Right hindlimb (tissue), 1 donor: ENCODE results near the gene CKMT2.

ENCODE experiments used
- DNase-seq: peaks from one replicate; pipeline ENCODE4 v3.0.0-alpha.2; 2018

CKMT2 gene

GRCh38 chr5:81233080-81233634 is at the start of gene CKMT2:
CKMT2 (plus strand) TSS chr5:81233322; CDS start chr5:81251133, 17,811 bp downstream.
- peak; percentile 82 for DNase-seq

GRCh38 chr5:81183811-81184748 is 49.0 kb upstream of the CKMT2 start:
- DNase-seq: no peak

- no peak for DNase-seq
Observed at GRCh38 chr5:81184749-81185110, 48.4 kb upstream of the CKMT2 start.

- no peak for DNase-seq
Observed at GRCh38 chr5:81187885-81188284, 45.2 kb upstream of the CKMT2 start.

- no peak for DNase-seq
Observed at GRCh38 chr5:81188962-81189361, 44.2 kb upstream of the CKMT2 start.

- no peak for DNase-seq
Observed at GRCh38 chr5:81189875-81190498, 43.1 kb upstream of the CKMT2 start.

GRCh38 chr5:81191726-81192372 is 41.3 kb upstream of the CKMT2 start:
- DNase-seq: no peak

- no peak for DNase-seq
Observed at GRCh38 chr5:81192373-81192750, 40.8 kb upstream of the CKMT2 start.

- peak; percentile 88 for DNase-seq
Observed at GRCh38 chr5:81194633-81195334, 38.3 kb upstream of the CKMT2 start.

- DNase-seq: no peak
Observed at GRCh38 chr5:81195335-81195929, 37.7 kb upstream of the CKMT2 start.

GRCh38 chr5:81202655-81203054 is 30.5 kb upstream of the CKMT2 start:
- DNase-seq: no peak

- DNase-seq: no peak
Observed at GRCh38 chr5:81203729-81204128, 29.4 kb upstream of the CKMT2 start.

- DNase-seq: no peak
Observed at GRCh38 chr5:81204205-81204604, 28.9 kb upstream of the CKMT2 start.

- DNase-seq: no peak
Observed at GRCh38 chr5:81205058-81205457, 28.1 kb upstream of the CKMT2 start.

GRCh38 chr5:81207009-81207408 is 26.1 kb upstream of the CKMT2 start:
- DNase-seq: no peak

- no peak for DNase-seq
Observed at GRCh38 chr5:81208904-81209303, 24.2 kb upstream of the CKMT2 start.

- DNase-seq: no peak
Observed at GRCh38 chr5:81209386-81209785, 23.7 kb upstream of the CKMT2 start.

GRCh38 chr5:81209869-81210493 is 23.1 kb upstream of the CKMT2 start:
- no peak for DNase-seq

- no peak for DNase-seq
Observed at GRCh38 chr5:81212211-81212751, 20.8 kb upstream of the CKMT2 start.

- no peak for DNase-seq
Observed at GRCh38 chr5:81213070-81213469, 20.1 kb upstream of the CKMT2 start.

- DNase-seq: no peak
Observed at GRCh38 chr5:81214848-81215247, 18.3 kb upstream of the CKMT2 start.

GRCh38 chr5:81216152-81216551 is 17.0 kb upstream of the CKMT2 start:
- no peak for DNase-seq
